ENCODE results near the gene C2CD4D.

DNA sequence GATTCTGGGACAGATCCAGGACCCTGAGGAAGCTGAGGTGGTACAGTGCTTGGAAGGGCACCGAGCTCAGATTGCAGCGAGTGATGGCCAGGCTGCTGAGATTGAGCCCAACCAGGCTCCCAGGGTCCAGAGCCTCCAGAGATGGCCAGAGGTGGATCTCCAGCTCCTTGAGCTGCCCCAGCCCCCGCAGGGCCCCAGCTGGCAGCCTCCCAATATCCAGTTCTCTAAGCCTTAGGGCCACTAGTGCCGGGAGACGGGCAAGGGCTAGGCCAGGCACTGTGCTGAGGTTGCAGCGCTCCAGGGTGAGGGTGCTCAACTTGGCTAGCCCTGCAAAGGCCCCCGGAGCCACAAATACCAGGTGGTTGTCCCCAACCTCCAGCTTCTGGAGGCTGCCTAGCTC is 37.8 kb downstream of the C2CD4D start:
- no peak for TF ChIP-seq HNRNPL (IDR thresholded peaks at IDR 0.05; ENCODE audit: low read depth, low read length)
- TF ChIP-seq NBN (conservative IDR thresholded peaks at IDR 0.05): no peak
- TF ChIP-seq NFRKB (IDR thresholded peaks at IDR 0.05): no peak
- TF ChIP-seq, protein P1, sequence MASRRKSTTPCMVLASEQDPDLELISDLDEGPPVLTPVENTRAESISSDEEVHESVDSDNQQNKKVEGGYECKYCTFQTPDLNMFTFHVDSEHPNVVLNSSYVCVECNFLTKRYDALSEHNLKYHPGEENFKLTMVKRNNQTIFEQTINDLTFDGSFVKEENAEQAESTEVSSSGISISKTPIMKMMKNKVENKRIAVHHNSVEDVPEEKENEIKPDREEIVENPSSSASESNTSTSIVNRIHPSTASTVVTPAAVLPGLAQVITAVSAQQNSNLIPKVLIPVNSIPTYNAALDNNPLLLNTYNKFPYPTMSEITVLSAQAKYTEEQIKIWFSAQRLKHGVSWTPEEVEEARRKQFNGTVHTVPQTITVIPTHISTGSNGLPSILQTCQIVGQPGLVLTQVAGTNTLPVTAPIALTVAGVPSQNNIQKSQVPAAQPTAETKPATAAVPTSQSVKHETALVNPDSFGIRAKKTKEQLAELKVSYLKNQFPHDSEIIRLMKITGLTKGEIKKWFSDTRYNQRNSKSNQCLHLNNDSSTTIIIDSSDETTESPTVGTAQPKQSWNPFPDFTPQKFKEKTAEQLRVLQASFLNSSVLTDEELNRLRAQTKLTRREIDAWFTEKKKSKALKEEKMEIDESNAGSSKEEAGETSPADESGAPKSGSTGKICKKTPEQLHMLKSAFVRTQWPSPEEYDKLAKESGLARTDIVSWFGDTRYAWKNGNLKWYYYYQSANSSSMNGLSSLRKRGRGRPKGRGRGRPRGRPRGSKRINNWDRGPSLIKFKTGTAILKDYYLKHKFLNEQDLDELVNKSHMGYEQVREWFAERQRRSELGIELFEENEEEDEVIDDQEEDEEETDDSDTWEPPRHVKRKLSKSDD (CRISPR knock-in tag; IDR thresholded peaks at IDR 0.05; ENCODE audit: low read depth): no peak
- TF ChIP-seq, protein P2, sequence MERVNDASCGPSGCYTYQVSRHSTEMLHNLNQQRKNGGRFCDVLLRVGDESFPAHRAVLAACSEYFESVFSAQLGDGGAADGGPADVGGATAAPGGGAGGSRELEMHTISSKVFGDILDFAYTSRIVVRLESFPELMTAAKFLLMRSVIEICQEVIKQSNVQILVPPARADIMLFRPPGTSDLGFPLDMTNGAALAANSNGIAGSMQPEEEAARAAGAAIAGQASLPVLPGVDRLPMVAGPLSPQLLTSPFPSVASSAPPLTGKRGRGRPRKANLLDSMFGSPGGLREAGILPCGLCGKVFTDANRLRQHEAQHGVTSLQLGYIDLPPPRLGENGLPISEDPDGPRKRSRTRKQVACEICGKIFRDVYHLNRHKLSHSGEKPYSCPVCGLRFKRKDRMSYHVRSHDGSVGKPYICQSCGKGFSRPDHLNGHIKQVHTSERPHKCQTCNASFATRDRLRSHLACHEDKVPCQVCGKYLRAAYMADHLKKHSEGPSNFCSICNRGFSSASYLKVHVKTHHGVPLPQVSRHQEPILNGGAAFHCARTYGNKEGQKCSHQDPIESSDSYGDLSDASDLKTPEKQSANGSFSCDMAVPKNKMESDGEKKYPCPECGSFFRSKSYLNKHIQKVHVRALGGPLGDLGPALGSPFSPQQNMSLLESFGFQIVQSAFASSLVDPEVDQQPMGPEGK (CRISPR knock-in tag; IDR thresholded peaks at IDR 0.05): no peak
- TF ChIP-seq PHF20 (CRISPR knock-in tag; IDR thresholded peaks at IDR 0.05): no peak

Data from HepG2 (cell line).